Skin epidermis (tissue), 12 donors: ENCODE data around the gene OR2T10.
"Not testable (repeated sequence)": the region's sequence is repeated elsewhere in the genome, so short reads cannot be mapped to it uniquely, and the experiment has no call there.

Source experiments
- H3K27ac ChIP-seq, 21 experiments: fragments of 200-600 bp; sonication (generic) in 11 of 21; one replicate each; pipeline ENCODE4 v1.5.0; 2020; ENCODE audit warnings: mild to moderate bottlenecking in 3 of 21, inconsistent platforms in 2 of 21, moderate library complexity in 2 of 21
- H3K4me3 ChIP-seq, 7 experiments: fragments of 200-600 bp; sonication (generic) in 2 of 7; one replicate each; pipeline ENCODE4 v1.5.0; 2020; ENCODE audit warnings: inconsistent platforms in 2 of 7, mild to moderate bottlenecking in 2 of 7, moderate library complexity in 1 of 7

Gene OR2T10

DNA sequence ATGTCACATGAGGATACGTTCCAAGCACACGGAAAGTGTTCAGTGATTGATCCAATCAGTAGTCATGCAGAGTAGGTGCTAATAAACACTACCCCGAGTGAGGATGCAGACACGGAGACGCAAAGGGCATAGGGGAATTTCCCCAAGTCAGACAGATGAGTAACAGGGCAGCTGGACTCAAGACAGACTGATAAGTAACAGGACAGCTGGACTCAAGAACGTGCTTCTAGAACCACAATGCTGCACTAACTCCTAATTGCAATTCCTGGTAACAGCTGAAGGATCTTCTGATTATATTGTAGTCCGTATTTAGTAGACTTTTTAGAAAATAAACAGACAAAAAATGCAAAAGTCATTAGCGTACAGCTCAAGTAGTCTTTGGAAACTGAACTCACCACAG lies 1.9 kb upstream of the OR2T10 start:
- Histone ChIP-seq H3K27ac (no peak overlapping the region), H3K4me3 (no peak overlapping the region)

DNA sequence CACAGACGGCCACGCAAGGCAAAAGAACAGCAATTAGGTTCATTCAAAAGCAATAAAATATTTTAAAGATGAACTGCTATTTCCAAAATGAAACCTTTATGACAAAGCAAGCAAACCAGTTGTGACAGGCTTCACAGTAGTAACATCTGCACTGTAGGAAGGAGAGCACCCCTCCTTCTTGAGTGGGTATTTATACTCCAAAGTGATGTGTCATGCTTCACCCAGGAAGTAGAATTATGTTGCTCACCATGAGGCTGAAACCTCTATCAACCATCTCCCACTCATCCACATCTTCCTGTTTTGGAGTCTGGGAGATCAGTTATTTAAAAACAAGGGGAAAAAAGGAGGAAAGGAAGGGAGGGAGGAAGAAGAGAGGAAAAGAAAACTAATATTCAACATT lies 885 bp downstream of the OR2T10 start:
- Histone ChIP-seq H3K4me3 (no peak overlapping the region), H3K27ac (no peak overlapping the region)

DNA sequence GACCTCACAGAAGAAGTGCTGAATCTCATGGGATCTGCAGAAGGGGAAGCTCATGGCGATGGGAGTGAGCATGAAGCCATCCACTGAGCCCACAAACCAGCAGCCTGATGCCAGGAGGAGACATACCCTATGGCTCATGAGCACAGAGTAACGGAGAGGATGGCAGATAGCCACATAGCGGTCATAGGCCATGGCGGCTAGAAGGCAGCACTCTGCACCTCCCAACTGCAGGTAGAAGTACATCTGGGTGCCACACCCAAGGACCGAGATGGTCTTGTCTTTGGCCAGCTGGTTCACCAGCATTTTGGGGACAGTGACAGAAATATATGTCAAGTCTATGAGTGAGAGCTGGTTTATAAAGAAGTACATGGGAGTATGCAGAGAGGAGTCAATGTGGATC lies 4.3 kb downstream of the OR2T10 start:
- no peak overlapping the region for H3K27ac ChIP-seq

DNA sequence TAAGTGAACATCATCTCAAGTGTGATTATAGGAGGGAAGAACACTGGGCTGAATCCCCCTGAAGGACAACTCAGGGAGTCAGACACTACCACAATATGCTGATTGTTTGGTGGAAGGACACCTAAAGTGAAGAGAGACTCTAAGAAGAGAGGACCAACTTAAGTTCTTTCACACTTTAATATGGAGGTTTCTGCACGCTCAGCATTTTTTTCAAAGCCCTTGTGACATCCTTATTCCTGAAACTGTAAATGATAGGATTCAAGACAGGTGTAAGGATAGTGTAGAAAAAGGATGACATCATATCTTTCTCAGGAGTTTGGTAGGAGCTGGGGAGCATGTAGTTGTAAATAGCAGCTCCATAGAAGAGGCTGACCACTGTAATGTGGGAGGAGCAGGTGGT lies 4.8 kb downstream of the OR2T10 start:
- Histone ChIP-seq H3K27ac (no peak overlapping the region), H3K4me3 (no peak overlapping the region)

More for the DNA sequence above, 4.3 kb downstream of the OR2T10 start:
- H3K4me3 ChIP-seq, result no peak overlapping the region

DNA sequence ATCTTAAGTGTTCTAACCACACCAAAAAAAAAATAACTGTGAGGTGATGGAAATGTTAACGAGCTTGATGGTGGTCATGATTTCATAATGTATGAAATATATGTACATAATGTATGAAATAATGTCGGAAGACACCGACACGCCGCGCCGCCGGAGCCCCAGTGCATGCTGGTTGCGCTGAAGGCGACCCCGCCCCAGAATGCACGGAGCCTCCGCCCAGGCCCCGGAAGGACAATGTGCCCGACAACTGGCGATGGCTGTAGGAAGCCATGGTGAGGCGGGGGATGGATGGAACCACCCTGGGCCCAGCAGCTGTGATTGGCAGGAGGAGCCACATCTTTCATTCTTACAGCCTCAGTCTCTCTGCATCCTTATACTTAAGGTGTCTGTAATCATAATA lies 7.4 kb downstream of the OR2T10 start:
- Histone ChIP-seq H3K27ac (no peak overlapping the region), H3K4me3 (no peak overlapping the region)

DNA sequence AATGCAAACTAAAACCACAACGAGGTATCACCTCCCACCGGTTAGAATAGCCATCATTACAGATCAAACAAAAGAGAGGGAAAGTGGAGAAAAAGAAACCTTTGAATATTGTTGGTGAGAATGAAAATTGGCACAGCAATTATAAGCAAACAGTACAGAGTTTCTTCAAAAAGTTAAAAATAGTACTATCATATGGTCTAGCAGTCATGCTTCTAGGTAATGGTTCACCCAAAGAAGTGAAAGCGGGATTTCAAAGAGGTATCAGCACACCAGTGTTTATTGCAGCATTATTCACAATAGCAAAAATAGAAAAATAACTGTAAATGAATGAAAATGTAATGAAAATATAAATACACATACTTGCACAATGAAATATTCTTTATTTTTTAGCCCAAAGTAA lies 8.2 kb downstream of the OR2T10 start:
- H3K4me3 ChIP-seq, result no peak overlapping the region
- H3K27ac ChIP-seq, result no peak overlapping the region

DNA sequence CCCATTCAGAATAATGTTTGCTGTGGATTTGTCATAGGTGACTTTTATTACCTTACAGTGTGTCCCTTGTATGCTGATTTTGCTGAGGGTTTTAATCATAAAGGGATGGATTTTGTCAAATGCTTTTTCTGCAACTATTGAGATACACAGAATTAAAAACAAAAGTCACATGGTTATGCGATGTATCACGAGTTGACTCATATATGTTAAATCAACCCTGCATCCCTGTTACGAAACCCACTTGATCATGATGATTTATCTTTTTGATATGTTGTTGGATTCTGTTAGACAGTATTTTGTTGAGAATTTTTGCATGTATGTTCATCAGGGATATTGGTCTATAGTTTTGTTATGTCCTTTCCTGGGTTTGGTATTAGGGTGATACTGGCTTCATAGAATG lies 12.2 kb downstream of the OR2T10 start:
- H3K27ac ChIP-seq, result no peak overlapping the region
- no peak overlapping the region for H3K4me3 ChIP-seq

DNA sequence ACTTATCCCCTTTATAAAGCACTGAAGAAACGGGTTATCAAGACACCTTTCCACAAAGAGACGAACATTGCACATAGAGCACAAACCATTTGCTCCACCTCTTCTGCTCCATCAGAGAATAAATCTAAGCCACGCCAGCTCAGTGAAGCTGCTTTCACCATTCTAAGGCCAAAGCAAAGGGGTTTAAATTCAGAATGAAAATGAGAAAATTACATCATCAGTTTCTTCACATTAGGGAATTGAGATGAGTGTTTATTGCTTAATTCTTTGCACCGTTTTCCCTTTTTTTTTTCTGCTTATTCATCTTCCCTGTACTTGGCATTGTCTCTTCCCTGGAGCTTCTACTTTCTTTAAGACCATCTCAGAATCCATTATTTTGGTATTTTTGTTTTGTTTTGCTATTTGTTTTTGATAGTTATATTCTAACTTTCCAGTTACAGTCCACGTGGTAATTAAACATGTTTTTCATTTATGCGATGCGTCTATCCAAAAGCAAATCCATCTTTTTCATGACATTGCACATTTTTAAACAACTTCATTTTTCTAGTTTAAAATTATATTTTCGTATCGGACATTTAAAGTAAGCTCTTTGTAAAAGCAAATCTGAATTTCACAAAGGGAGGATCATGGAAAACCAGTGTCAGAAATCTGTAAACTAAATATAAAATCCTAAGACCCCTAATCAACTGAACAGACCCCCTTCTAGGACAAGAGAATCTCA lies 21.1 kb downstream of the OR2T10 start:
- H3K27ac ChIP-seq, result no peak overlapping the region
- H3K4me3 ChIP-seq, result no peak overlapping the region

DNA sequence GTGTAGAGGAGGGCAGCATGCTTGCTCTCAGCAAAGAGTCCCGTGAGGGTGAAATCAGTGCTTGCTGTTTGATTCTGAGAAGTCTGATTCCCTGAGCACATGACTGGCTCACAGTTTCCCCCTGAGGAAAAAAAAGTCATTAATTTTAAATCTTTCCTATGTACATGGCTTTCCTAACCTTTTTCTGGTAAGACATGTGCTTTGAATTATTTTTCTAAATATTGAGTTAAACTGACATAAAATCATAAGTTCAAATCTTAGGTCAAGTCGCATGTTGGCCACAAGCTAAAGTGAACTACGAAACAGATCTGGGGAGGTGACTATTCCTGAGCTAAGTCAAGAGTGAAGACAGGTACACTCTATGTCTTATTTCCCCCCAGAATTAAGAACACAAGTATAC lies 22.8 kb downstream of the OR2T10 start, which contains the start of gene OR2T34:
OR2T34 (minus strand) TSS at position 101 of the 400 bp plus-strand sequence; CDS start at position 101, 0 bp downstream.
- H3K27ac ChIP-seq, H3K4me3 ChIP-seq: not testable (repeated sequence)

DNA sequence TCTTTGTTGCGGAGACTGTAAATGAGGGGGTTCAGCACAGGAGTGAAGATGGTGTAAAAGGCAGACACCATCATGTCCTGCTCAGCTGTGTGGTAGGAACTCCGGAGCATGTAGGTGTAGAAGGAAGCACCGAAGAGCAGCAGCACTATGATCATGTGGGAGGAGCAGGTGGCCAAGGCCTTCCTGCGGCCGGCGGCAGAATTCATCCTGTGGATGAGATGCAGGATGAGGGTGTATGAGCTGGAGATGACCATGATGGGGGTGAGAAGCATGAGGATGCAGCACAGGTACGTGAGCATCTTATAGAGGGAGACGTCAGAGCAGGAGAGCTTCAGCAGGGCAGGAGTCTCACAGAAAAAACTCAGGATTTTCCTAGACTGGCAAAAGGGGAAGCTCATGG lies 23.6 kb downstream of the OR2T10 start:
- not testable (repeated sequence) for H3K27ac ChIP-seq, H3K4me3 ChIP-seq

DNA sequence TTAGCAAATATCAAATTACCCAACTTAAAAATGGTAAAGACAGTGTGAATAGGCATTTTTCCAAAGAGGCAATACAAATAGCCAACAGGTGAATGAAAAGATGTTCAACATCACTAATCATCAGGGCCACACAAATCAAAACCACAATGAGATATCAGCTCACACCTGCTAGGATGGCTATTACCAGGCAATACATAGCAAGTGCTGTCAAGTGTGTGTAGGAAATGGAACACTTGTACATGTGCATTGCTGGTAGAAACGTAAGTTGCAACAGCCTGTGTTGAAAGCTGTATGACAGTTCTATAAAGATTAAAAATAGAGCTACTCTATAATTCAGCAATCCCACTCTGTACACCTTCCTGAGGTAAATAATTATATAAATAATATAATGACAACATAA lies 25.5 kb downstream of the OR2T10 start:
- H3K4me3 ChIP-seq, H3K27ac ChIP-seq: not testable (repeated sequence)

DNA sequence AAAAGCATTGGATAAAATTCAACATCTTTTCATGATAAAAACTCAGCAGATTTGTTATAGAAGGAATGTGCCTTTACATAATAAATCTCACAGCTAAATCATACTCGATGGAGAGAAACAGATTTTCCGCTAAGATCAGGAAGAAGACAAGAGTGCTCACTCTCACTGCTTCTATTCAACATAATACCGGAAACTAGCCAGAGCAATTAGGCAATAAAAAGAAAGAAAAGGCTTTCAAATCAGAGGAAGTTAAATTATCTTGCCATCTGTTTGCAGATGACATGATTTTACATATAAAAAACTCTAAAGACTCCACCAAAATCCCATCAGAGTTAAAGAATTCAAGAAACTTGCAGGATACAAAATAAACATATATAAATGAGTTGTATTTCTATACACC lies 26.7 kb downstream of the OR2T10 start:
- not testable (repeated sequence) for H3K27ac ChIP-seq, H3K4me3 ChIP-seq

DNA sequence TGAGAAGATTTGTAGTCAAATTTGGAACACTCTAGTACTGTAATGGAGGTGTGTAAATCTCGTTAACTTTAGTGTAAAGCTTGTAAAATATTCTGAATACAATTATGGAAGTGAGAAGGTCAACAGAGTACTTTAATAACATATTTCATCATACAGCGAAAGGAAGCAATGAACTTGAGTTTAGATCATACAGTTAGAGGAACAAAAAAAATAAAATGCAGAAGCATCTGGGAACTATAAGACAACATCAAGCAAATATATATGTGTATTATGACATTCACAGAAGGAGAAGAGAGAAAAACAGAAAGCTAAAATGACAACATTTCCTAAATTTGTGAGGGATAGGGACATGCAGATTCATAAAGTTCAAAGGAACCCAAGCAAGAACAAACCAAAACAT lies 28.5 kb downstream of the OR2T10 start:
- H3K4me3 ChIP-seq, H3K27ac ChIP-seq: not testable (repeated sequence)

DNA sequence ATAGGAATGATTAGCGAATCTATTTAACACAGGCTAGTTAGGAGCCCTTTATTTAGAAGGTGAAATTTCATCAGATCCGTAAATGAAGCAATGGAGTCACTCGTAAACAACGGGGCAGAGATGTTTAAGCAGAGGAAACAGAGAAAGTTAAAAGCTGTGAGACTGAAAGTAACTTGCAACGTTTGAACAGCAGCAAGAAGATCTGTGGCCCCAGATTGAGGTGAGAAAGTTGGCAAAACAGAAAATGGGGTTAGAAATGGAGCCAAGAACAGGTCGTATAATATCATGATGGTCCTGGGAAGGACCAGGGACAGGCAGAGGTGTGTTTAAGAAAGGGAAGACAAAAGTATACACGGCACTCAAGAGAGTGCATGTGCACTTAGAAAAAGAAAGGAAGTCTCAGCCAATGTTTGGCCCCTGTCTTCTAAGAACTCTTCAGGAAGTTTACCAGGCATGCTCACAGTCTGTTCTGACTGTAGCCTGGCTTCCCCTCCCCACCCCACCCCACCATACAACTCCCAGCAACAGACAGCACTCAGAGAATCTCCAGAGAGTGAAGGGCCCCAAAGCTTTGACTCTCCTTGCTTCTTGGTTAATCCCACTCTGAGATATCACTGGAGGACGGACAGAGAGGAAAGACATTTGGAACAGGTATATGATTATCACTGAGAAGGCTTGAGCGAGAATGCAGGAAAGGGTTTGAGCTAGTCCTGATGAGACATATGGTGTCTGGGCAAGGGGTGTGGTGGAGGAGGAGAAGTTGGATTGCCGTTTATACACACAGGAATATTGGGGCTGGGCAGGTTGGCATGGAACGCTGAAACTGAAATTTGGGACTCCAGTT lies 31.7 kb downstream of the OR2T10 start:
- H3K4me3 ChIP-seq, H3K27ac ChIP-seq: not testable (repeated sequence)

DNA sequence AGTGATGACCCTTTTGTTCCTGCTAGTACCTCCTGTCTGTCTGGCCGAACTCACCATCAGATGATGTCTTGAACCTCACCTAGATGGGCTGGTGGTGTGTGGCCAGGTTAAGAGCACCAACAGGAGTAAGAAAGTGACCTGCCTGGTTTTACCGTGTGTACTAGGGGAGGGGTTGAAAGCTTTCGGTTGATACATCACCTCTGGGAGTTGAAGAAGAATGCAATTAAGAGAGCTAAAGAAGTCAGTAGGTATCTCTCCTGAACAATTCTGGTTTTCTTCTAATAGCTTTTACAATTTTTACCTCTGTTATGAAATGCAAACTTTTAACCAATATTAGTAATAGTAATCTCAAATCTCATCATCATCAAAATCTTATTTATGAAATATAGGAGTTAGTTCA lies 34.8 kb downstream of the OR2T10 start, which contains the start of gene OR2T29:
OR2T29 (minus strand) TSS at position 101 of the 400 bp plus-strand sequence. CDS start 3,281 bp downstream, outside the sequence.
- H3K4me3 ChIP-seq, H3K27ac ChIP-seq: not testable (repeated sequence)

DNA sequence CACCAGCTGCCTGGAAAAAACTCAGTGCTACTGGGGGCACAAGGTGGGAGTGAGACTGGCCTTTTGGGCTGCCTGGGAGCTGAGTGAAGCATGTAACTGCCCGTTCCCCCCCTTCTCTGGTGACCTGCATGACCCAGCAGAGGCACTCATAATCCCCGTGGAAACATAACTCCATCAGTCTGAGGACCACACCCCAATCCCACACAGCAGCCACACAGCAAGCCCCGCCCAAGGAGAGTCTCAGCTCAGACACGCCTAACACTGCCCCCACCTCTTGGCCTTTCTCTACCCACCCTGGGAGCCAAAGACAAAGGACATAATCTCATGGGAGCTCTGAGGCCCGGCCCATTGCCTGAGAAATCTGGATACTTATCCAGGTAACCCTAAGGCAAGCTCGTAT lies 46.5 kb downstream of the OR2T10 start:
- not testable (repeated sequence) for H3K4me3 ChIP-seq, H3K27ac ChIP-seq

DNA sequence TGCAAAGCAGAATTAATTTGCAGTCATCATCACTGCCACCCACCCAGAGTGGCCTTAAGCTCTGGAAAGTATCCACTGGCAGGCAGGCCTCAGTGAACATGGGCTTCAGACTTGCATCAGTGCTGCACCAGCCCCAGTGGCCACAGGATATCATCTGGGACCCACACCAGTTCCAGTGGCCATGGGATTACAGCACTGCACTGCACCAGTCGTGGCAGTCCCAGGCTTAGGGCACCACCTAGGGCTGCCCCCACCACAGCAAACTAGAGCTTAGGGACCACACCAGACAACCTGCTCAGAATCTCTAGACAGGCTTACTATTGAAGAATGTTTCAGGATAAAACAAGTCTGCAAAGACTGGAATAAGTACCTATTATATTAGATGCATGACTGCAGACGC lies 50.1 kb downstream of the OR2T10 start:
- not testable (repeated sequence) for H3K27ac ChIP-seq, H3K4me3 ChIP-seq
